Skeletal muscle cell (primary cell): Measurements from ENCODE around the gene CST1.
"Not testable (repeated sequence)": the region's sequence is repeated elsewhere in the genome, so short reads cannot be mapped to it uniquely, and the experiment has no call there.

Source experiments
- DNase-seq: peaks from one replicate; pipeline ENCODE4 v3.0.0-alpha.2; 2010; ENCODE audit warnings: low read depth
- H3K4me3 ChIP-seq: 2 replicates; pipeline ENCODE4 v1.5.1; 2011; ENCODE audit warnings: low read depth, mild to moderate bottlenecking, control low read depth, low read length, moderate library complexity

Gene CST1

DNA sequence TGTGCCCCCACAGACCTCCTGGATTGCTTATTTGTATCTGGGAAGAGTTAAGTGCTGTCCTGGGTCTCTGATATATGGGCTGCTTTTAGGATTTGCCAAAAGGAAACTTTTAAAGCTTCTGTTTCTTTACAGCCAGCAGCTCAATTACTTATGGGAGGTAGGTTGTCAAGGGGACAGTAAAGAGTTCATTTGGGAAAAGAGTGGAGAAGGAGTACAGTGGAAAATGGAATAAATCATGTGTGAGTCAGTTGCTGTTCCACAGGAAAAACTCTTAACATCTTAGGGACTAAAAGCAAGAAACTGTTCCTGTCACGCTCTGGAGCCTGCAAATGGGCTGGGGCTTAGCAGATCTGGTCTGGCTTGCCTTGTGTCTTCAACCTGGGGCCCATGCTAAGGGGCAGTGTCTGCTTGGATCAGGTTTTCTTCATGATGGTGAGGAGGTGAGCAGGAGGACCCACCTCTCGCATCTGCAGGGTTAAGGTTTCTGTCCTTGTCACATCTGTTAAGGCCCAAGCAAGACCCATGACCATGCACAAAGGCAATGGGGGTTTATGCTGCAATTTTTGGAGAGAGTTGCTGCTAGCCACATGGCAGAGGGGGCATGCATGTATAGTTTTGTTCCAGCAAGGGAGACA is 8.7 kb upstream of the CST1 start:
- DNase-seq = no peak
- H3K4me3 ChIP-seq = no peak overlapping the region

- H3K4me3 ChIP-seq, DNase-seq: not testable (repeated sequence)
Measured at GRCh38 chr20:23756792-23757191, 6.1 kb upstream of the CST1 start.

- DNase-seq, H3K4me3 ChIP-seq: not testable (repeated sequence)
Measured at GRCh38 chr20:23755131-23755611, 4.4 kb upstream of the CST1 start.

- DNase-seq = no peak
- no peak overlapping the region for H3K4me3 ChIP-seq
Measured at GRCh38 chr20:23754731-23755130, 4.0 kb upstream of the CST1 start.

GRCh38 chr20:23753589-23753988 is 2.9 kb upstream of the CST1 start:
- DNase-seq = no peak
- no peak overlapping the region for H3K4me3 ChIP-seq

- DNase-seq = no peak
- H3K4me3 ChIP-seq = no peak overlapping the region
Measured at GRCh38 chr20:23753194-23753548, 2.4 kb upstream of the CST1 start.

DNA sequence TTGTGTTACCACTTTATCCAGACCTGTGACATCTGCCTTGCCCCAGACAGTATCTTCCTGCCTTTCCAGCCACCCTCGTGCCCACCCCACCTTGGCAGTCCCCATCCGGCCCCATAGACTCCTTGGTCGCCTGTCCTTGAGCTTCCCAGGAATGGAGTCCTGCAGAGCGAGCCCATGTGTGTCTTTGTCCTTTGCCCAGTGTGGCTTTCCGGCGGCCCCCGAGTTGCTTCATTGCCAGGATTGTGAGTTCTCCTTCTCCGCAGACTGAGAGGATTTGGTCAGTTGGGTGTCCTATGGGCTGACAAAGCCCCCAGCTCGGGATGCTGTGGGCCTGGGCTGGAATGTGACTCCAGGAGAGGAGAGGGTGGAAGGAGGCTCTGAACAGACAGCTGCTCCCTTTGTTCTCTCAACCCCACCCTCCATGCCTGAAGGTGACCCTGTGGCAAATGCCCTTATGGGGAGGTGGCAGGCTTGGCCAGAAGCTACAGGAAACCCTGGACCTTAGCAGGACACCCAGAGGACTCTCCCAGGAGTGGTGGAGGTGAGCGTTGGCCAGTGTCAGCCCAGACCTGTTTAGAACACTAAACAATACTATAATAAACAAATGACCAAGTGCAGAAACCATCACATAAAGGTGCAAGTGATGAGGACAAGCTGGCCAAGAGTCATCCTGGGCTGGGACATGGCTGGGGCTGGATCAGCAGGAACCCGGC is 1.9 kb upstream of the CST1 start:
- DNase-seq = no peak
- no peak overlapping the region for H3K4me3 ChIP-seq

DNA sequence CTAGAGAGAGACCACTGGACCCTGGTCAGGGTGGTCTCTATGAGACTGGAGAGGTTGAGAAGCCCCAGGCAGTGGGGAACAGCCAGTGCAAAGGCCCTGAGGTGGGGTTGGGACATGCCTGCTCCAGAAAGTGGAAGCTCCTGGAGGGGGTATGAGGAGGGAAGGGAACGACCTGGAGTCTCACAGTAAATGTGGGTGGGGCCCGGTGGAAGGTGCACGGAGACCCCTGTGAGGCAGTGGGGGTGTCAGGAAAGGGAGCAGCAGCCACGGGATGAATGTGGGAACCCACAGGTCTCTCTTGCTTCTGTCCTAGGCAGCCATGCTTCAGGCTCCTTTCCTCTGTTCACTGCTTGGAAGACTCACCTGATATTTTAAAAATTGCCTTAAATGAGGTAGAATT is 1.3 kb upstream of the CST1 start:
- no peak overlapping the region for H3K4me3 ChIP-seq
- no peak for DNase-seq

DNA sequence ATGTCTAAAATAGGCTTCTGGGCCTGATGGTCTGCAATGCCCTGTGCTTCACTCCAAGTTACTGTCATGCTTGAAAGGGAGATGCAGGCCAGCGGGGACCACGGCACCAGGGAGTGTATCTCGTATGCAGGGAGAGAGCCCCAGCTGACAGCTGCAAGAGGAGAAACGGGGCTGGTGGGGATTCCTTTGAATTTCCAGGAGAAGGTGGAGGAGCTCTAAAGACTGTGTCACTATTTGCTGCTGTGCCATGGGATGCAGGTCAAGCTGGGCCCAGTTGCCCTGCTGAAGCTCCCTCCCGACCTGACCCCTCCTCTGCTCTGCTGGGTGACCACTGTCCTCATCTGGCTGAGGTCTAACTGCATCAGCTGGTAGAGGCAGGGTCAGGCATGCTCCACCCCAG is 989 bp downstream of the CST1 start:
- H3K4me3 ChIP-seq = no peak overlapping the region
- DNase-seq = no peak

DNA sequence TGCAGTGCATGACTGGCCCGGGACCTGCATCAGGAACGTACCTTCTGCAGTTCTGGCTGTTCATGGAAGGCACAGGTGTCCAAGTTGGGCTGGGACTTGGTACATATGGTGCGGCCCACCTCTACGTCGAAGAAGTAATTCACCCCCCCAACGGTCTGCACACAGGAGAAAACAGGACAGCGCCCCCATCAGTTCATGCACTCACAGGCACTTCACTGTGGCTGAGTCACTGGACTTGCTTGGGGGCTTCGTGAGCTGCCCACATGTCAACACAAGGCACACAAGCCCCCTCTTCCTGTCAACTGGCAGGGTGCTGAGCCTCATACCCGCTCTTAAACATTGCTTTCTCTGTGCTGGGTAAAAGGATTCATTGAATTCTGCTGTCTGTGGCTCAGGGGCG is 1.8 kb downstream of the CST1 start:
- H3K4me3 ChIP-seq, DNase-seq: not testable (repeated sequence)

GRCh38 chr20:23747551-23747950 is 3.2 kb downstream of the CST1 start:
- DNase-seq, H3K4me3 ChIP-seq: not testable (repeated sequence)

DNA sequence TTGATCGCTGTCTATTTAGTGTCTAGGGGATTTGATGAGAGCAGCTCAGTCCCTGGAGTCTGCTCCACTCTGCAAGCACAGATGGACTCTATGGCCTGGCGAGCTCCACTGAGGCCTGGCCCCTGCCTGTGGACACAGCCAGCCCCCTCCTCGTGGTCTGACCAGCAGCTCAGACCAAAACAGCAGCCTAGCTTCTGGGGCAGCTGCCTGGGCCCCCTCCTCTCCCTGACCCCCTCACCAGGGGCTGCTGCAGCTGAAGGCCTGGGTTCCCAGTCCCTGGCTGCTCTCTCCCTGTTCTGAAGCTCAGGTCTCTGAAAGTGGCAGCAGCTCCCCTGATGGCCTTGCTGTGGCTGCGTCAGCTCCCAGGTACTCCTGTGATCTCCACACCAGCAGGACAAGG is 3.6 kb downstream of the CST1 start:
- DNase-seq, H3K4me3 ChIP-seq: not testable (repeated sequence)

DNA sequence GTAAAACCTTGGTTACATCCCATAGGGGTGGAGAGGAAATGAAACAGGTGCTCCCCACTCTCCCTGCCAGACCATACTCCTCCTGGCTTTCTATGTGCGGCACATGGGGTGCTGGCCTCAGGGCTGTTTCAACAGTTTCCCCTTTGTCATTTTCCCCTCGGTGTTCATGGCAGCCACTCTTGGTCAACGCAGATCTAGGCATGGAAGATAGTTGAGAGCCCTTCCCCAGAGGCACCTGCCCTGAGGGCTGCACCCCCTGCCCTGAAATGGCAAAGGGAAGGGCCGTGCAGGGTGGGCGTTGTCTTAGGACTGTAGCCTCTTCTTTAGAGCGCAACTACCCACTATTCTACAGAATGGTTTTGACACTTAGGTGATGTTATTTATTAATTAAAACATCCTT is 4.4 kb downstream of the CST1 start:
- no peak for DNase-seq
- H3K4me3 ChIP-seq = no peak overlapping the region

DNA sequence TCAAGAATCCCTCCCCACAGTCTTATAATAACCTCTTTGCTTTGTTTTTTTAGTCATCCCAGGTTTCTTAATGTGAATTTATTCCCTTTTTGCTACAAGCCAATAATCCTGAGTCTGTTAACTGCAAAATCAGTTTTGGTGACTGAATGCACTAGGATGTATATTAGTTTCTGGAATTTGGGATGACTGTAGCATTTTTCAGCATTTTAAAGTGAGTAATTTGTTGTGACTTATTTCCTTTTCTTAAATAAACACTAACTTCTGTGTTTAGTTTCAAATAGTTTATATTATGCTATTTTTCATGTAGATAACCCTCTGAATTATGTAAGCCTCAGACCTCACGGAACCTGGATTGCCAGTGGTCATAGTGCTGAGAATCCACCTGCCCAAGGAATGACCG is 5.5 kb downstream of the CST1 start:
- H3K4me3 ChIP-seq = no peak overlapping the region
- no peak for DNase-seq

- no peak for DNase-seq
Measured at GRCh38 chr20:23744817-23745216, 5.9 kb downstream of the CST1 start.

DNA sequence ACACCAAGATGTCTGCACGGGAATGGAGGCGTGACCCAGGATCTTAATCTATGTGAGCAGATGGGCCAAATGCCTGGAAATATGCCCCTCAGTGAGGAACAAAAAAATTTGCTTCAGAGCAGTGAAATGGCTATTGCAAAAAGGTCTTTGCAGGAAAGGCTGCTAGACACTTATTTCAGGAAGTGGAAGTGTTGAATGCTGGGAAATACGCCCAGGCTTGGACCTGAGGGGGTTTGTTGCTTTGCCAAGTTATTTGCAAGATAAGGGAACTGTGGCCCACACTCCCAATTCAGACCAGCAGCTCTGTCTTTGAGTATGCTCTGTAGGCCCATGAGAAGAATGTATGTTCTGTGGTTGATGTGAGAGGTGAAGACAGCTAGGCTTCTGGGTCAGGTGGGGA is 15.3 kb downstream of the CST1 start:
- not testable (repeated sequence) for DNase-seq, H3K4me3 ChIP-seq

More at GRCh38 chr20:23744817-23745216, 5.9 kb downstream of the CST1 start:
- no peak overlapping the region for H3K4me3 ChIP-seq

GRCh38 chr20:23734949-23735348 is 15.8 kb downstream of the CST1 start:
- not testable (repeated sequence) for DNase-seq, H3K4me3 ChIP-seq

- DNase-seq, H3K4me3 ChIP-seq: not testable (repeated sequence)
Measured at GRCh38 chr20:23734440-23734839, 16.3 kb downstream of the CST1 start.

- DNase-seq = no peak
- no peak overlapping the region for H3K4me3 ChIP-seq
Measured at GRCh38 chr20:23727016-23727415, 23.7 kb downstream of the CST1 start.

- no peak for DNase-seq
- no peak overlapping the region for H3K4me3 ChIP-seq
Measured at GRCh38 chr20:23725102-23725501, 25.6 kb downstream of the CST1 start.

DNA sequence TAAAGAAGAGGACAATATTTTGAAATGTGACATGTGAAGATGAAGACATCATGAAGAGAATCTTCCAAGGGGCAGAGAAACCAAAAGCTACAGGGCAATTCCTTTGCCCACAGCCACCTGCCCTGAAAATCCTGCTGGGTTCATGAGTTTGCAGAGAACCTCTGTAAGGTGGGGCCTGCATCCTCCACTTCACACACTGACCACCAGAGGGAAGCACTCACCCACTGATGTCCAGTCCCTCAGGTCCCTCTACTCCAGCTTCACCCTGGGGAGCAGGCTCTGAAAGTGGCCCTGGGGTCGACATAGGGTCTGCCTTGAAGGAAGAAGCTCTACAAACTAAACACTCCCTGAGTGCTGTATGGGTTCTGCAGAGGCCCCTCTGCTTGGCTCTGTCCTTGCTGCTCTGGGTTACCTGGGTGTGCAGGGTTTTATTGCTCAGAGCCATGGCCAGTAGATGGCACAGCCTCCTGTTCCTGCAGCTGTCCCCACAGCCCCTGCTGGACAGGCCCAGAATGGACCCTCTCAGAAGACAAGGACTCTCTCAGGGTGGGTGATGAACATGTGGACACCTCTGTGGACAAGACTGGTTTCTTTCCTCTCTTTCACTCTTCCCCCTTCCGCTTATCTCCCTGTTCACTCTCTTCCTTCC is 27.0 kb downstream of the CST1 start:
- not testable (repeated sequence) for DNase-seq

More for the DNA sequence above, 27.0 kb downstream of the CST1 start:
- not testable (repeated sequence) for H3K4me3 ChIP-seq
